ENCODE data around the gene SLX4IP.
A peak's percentile ranks its signal among the peaks of the same experiment; 100 is the strongest.

Gene SLX4IP

GRCh38 chr20:10497791-10498190 is 62.7 kb downstream of the SLX4IP start:
- DNase-seq: no peak

GRCh38 chr20:10498200-10498599 is 63.1 kb downstream of the SLX4IP start:
- no peak for DNase-seq

- peak; percentile 30 for DNase-seq
Observed at GRCh38 chr20:10501402-10501801, 66.3 kb downstream of the SLX4IP start.

GRCh38 chr20:10502098-10502526 is 67.0 kb downstream of the SLX4IP start:
- DNase-seq: peak; percentile 26

- DNase-seq: no peak
Observed at GRCh38 chr20:10504608-10504993, 69.5 kb downstream of the SLX4IP start.

GRCh38 chr20:10504994-10505730 is 70.1 kb downstream of the SLX4IP start:
- DNase-seq: no peak

GRCh38 chr20:10505827-10506226 is 70.7 kb downstream of the SLX4IP start:
- DNase-seq: no peak

- no peak for DNase-seq
Observed at GRCh38 chr20:10507052-10507451, 71.9 kb downstream of the SLX4IP start.

GRCh38 chr20:10508060-10508459 is 73.0 kb downstream of the SLX4IP start:
- DNase-seq: no peak

- DNase-seq: no peak
Observed at GRCh38 chr20:10508468-10509251, 73.6 kb downstream of the SLX4IP start.

GRCh38 chr20:10509376-10509775 is 74.3 kb downstream of the SLX4IP start:
- no peak for DNase-seq

GRCh38 chr20:10510216-10510615 is 75.1 kb downstream of the SLX4IP start:
- no peak for DNase-seq

GRCh38 chr20:10511170-10511508 is 76.0 kb downstream of the SLX4IP start:
- DNase-seq: no peak

GRCh38 chr20:10511509-10512251 is 76.6 kb downstream of the SLX4IP start:
- peak; percentile 91 for DNase-seq

GRCh38 chr20:10513061-10513460 is 78.0 kb downstream of the SLX4IP start:
- DNase-seq: no peak

GRCh38 chr20:10513931-10514575 is 78.9 kb downstream of the SLX4IP start:
- DNase-seq: peak; percentile 59

GRCh38 chr20:10516529-10516928 is 81.4 kb downstream of the SLX4IP start:
- DNase-seq: no peak

GRCh38 chr20:10519361-10520046 is 84.4 kb downstream of the SLX4IP start:
- peak; percentile 41 for DNase-seq

GRCh38 chr20:10520528-10520927 is 85.4 kb downstream of the SLX4IP start:
- DNase-seq: no peak

- peak; percentile 25 for DNase-seq
Observed at GRCh38 chr20:10521068-10521831, 86.1 kb downstream of the SLX4IP start.

GRCh38 chr20:10521836-10522235 is 86.7 kb downstream of the SLX4IP start:
- no peak for DNase-seq

GRCh38 chr20:10522328-10522727 is 87.2 kb downstream of the SLX4IP start:
- DNase-seq: no peak
